ENCODE measurements around the gene ANKLE2.

- no peak for TF ChIP-seq CTCF (IDR thresholded peaks at IDR 0.05 in 8 of 11, conservative IDR thresholded peaks at IDR 0.05 in 3 of 11)
- no peak for TF ChIP-seq POLR2A (IDR thresholded peaks at IDR 0.05)
Observed at GRCh38 chr12:132774159-132774558, 12.5 kb upstream of the ANKLE2 start.

Measured in spleen (tissue), 7 donors.